Measurements from ENCODE around the gene CYSRT1.
"Not testable (repeated sequence)": the region's sequence is repeated elsewhere in the genome, so short reads cannot be mapped to it uniquely, and the experiment has no call there.

The CYSRT1 gene

DNA sequence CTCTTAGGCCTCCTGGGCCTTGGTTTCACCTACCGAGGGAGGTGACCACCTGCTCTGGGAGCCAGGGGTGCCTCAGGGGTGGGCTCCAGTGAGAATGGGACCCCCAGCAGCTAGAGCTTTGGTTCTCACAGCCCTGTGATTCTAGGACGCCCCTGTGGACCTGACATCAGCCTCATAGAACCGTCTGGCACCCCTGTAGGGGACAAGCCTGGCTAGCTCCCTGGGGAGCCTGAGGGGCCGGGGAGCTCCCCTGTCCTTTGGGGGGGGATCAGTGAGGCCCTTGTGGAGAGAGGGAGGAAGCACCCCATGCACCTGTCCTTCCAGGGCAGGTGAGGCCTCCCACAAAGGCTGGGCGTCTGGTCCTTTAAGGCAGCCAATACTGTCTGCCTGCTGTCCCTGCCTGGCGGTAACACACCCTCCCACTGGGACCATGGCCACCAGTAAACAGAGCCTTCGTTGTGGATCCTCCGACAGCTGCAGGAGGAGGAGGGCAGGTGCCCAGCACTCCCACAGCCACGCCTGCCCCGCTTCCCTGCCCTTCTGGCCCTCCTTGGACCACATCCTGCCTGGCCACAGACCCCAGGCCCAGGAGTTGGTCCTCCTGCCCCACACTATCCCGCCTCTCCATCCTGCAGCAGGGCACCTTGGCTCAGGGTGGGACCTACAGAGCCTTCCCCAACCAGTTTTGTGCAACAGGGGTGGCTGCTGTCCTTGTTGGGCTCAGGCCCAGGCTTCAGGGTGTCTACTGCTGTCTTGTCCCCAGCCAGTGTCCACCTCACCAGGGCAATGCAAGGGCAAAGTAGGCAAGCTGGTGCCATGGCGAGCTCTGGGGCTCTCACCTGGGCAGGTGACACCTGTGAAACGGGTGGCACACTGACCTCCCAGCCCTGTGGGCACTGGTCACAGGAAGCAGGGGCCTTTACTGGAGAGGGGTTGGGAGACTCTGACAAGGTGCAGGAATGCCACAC is 13.1 kb downstream of the CYSRT1 start:
- no peak for DNase-seq (ENCODE audit: low spot score)

DNA sequence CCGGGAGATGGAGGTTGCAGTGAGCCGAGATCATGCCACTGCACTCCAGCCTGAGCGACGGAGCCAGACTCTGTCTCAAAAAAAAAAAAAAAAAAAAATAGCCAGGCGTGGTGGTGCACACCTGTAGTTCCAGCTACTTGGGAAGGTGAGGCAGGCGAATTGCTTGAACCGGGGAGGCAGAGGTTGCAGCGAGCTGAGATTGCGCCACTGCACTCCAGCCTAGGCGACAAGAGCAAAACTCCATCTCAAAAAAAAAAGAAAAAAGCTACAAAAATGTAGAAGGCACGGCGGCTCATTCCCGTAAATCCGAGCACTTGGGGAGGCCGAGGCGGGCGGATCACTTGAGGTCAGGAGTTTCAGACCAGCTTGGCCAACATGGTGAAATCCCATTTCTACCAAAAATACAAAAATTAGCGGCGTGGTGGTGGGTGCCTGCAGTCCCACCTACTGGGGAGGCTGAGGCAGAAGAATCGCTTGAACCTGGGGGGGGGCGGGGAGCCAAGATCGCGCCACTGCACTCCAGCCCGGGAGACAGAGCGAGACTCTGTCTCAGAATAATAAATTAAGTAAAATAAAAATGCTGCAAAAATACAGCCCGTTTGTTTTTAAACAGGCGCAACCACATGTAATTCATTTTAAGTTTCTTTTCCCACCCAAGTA is 14.7 kb downstream of the CYSRT1 start:
- not testable (repeated sequence) for DNase-seq (ENCODE audit: low spot score)

DNA sequence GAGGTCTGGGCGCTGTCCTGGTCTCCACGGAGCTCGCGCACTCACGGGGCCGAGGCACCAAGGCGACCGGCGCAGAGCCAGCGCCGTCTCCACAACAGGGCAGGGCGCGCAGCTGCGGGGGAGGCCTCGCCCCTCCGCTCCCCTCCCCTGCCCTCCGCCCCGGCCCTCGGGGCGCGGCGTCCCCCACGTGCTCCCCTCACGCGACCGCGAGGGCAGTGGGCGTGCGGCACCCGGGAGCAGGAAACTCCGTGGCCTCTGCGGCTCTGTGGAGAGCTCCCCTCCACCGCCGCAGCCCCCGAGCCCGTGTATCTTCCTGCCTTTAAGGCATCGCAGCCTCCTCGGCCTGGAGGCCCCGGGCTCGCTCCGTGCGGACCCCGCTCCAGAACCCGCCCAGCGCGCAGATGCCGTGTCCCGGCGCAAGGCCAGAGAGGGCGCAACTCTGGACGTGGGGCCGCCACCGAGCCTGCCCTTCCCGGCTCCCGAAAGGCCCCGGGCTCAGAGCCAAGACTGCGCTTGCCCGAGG is 15.4 kb downstream of the CYSRT1 start:
- no peak for DNase-seq (ENCODE audit: low spot score)

DNA sequence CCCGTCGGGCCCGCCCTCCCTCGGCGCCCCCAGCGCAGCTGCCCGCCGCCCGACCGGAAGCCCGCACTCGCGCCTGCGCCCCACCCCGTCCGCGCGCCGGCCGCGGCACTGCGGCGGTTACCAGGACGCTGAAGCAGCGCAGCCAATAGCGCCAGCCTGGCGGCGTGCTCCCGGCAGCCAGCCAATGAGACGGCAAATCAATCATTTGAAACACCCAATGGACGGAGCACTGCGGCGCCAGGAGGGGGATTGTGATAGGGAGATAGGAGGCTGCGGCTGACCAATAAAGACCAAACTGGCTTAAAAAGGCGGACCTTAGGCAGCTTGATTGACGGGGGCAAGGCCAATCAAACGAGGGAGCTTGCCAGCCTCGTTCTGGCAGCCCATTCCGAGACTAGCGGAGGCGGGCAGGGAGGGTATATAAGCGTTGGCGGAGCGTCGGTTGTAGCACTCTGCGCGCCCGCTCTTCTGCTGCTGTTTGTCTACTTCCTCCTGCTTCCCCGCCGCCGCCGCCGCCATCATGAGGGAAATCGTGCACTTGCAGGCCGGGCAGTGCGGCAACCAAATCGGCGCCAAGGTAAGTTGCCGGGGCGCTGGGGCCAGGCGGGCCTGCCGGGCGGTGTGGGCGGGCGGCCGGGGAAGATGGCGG is 16.0 kb downstream of the CYSRT1 start, which contains the start of gene TUBB4B:
TSS of gene TUBB4B (plus strand) at position 447 of the 649 bp plus-strand sequence. CDS start at position 521, 74 bp downstream.
- peak; percentile 100 for DNase-seq (ENCODE audit: low spot score)

DNA sequence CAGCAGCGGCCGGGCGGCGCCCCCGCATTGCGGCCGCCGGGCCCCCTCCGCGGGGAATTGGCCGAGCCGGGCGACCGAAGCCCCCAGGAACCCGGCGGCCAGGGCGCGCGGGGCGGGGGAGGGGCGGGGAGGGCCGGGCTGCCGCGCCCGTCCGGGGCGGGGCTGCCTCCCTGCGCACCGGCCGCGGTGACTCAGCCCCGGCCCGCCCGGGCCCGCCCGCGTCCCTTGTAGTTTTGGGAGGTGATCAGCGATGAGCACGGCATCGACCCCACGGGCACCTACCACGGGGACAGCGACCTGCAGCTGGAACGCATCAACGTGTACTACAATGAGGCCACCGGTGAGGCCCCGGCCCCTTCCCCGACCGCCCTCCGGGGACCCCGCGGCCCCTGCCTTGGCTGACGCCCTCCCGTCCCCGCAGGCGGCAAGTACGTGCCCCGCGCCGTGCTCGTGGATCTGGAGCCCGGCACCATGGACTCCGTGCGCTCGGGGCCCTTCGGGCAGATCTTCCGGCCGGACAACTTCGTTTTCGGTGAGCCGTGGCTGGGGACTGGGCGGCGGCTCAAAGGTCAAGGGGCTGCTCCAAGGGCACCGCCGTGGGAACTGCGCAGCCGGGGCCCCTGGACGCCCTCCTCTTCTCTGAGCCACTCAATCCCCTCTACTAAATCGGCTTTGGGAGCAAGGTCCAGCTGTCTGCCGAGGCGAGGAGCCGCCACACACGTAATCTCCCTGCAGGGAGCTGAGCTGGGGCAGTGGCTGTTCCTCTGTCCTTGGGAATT is 16.7 kb downstream of the CYSRT1 start:
- DNase-seq (ENCODE audit: low spot score) = no peak

DNA sequence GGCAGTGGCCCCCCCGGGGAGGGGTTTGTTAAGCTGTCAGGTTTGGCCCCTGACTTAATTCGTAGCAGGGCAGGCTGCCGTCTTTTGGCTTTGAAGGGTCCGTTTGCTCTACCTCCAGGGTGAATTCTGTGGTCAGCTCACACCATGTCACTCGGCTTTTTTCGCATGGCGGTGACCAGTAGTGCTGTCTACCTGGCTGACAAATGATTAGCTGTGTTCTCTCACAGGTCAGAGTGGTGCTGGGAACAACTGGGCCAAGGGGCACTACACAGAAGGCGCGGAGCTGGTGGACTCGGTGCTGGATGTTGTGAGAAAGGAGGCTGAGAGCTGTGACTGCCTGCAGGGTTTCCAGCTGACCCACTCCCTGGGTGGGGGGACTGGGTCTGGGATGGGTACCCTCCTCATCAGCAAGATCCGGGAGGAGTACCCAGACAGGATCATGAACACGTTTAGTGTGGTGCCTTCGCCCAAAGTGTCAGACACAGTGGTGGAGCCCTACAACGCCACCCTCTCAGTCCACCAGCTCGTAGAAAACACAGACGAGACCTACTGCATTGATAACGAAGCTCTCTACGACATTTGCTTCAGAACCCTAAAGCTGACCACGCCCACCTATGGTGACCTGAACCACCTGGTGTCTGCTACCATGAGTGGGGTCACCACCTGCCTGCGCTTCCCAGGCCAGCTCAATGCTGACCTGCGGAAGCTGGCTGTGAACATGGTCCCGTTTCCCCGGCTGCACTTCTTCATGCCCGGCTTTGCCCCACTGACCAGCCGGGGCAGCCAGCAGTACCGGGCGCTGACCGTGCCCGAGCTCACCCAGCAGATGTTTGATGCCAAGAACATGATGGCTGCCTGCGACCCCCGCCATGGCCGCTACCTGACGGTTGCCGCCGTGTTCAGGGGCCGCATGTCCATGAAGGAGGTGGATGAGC is 17.6 kb downstream of the CYSRT1 start:
- DNase-seq (ENCODE audit: low spot score) = no peak

DNA sequence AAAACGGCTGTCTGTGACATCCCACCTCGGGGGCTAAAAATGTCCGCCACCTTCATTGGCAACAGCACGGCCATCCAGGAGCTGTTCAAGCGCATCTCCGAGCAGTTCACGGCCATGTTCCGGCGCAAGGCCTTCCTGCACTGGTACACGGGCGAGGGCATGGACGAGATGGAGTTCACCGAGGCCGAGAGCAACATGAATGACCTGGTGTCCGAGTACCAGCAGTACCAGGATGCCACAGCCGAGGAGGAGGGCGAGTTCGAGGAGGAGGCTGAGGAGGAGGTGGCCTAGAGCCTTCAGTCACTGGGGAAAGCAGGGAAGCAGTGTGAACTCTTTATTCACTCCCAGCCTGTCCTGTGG is 18.3 kb downstream of the CYSRT1 start:
- not testable (repeated sequence) for DNase-seq (ENCODE audit: low spot score)

DNA sequence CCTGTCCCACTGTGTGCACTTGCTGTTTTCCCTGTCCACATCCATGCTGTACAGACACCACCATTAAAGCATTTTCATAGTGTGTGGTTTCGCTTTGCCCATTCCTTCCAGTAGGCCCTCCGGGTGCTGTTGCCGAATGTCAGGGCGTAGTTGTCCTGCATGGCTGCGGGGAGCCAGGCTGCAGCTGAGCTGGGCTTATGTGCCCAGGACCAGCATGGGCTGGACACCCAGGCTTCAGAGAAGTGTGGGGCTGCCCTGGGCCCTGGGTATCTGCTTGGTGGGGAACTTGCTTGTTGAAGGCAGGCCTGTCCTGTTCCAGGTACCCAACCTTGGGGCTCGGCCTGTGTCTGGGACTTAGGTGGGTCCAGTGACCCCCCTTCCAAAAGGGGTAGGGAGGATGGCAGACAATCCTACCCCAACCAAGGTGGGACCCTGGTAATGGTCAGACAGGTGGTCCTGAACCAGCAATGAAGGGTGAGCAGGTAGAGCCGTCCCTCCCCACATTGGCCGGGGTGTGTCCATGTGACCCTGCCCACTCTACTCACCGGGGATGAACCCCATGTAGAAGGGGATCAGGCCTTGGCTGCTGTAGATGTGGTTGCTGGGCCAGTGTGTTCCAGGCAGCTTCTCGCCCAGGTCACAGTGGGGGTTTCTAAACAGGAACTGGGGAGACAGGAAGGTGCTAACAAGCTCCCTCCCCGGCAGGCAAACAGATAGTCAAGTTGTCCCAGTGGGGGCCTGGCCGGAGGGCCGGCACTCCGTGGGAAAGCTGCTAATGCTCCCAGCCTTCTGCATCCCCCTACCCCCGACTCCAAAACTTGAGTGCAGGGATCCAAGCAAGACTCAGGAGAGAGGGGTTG is 18.9 kb downstream of the CYSRT1 start:
- no peak for DNase-seq (ENCODE audit: low spot score)

DNA sequence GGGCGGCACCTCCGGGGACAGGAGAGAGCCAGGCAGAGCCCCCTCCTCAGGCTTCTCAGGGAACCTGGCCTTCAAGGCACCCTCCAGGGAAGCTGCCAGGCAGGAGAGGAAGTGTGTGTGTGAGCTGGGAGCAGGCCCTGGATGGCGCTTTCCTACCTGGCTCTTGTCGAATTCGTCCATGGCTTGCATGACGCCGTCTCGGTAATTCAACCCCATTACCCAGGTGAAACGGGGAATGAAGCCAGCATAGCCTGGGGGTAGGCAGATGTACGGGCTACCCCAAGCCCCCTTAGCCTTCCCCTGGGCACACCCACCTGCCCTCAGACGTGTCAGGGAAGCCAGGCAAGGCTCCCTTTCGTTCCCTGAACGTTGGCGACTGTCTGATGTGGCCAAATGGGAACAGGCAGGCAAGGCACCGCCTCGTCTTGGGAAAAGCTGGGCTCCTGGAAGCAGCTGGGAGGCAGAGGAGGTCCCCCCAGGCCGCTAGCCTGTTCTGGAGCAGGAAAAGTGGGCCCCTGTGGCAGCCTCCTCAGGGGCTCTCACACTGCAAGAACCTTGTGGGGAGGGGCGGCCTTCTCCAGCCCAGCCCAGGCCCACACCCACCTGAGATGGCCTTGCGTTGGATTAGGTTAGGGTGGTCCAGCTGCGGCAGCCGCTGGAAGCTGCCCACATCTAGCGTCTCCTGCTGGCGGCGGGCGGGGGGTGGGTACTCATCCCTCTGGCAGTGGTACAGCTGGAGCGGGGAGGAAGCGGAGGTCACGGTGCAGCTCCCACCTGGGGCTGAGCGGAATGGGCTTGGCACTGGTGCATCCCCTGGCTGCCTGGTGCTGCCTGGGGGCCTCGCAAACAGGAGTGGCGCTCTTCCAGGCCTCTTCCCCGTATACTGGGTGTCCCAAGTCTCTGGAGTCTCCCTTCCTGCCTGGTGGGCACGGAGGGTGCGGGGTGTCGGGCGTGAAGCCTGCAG is 19.8 kb downstream of the CYSRT1 start:
- no peak for DNase-seq (ENCODE audit: low spot score)

DNA sequence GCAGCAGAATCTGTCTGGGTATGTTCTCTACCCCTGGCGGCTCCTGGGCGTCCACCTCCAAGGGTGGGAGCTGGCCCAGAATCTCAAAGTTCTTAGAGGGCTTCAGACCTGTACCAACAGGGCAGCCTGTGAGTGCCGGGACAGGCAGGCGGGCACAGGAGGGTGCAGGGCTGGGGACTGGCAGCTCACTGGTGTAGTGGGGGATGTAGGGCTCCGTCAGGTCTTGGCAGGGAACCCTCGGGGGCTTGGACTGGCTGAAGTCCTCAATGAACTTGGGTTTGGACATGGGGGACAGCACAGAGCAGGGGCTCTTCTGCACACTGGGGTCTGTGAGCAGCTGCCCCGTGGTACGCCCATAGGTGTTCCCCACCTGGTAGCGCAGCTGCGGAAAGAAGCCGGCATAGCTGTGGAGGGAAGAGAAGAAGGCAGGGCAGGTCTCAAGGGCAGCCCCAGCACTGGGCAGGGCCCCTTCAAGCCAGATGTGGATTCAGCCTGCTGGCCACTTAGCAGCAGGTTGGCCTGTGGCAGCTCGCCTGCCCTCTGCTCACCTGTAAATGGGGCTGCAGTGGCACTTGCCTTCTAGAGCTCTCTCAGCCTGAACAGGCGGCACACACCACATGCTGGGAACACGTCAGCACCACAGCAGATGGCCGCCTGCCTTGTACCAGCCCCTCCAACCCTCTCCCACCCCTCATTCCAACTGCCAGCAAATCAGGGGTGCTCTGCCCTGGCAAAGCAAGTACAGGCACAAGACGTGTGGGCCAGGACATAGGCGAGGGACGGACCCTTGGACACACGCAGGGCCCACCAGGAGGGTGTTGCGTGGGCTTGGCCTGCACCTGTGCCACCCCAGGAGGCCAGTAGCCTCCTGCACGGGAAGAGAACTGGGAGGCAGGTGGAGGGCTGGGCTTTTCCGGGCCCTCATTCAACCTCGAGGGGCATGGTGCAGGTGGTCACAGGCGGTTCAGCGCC is 20.8 kb downstream of the CYSRT1 start:
- DNase-seq (ENCODE audit: low spot score) = no peak

DNA sequence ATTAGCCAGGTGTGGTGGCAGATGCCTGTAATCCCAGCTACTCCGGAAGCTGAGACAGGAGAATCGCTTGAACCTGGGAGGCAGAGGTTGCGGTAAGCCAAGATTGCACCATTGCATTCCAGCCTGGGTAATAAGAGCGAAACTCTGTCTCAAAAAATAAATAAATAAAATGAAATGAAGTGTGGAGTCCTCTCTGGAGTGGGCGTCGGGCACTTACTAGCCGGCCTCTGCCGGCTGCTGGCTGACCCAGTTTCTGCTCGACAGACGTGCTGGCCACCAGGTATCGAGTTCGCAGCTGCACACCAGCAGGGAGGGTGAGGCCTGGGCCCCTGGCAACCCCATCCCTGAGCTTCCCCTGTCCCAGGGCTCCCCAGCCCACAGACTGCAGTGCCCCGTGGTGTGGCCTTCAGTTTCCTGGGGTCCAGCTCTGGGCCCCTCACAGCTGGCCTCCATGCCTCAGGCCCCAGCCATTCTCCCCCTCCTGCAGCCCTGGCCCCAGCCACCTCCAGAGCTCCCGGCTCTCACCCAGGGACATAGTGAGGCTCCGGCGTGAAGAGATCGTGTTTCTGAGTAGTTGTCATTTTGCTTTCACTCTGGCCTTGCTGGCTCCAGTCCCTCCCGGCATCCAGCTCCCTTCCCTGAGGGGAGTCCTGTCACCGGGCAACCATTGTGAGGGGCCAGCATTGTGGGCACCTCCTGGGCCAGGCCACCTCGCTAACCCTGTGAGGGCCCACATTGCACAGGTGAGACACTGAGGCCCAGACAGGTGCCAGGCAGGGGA is 22.4 kb downstream of the CYSRT1 start:
- DNase-seq (ENCODE audit: low spot score) = no peak

DNA sequence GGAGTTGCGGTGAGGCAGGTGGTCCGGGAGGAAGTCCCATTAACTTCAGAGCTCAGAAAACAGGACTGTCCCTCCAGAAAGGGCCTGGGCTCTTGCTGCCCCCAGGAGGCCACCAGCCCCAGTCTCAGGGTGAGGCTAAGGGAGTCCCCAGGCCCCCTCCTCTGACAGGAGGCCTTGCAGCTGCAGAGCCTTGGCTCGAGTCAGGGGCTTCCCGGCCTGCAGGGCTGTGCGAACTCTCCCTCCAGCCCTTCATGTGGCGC is 22.9 kb downstream of the CYSRT1 start:
- DNase-seq (ENCODE audit: low spot score) = no peak

DNA sequence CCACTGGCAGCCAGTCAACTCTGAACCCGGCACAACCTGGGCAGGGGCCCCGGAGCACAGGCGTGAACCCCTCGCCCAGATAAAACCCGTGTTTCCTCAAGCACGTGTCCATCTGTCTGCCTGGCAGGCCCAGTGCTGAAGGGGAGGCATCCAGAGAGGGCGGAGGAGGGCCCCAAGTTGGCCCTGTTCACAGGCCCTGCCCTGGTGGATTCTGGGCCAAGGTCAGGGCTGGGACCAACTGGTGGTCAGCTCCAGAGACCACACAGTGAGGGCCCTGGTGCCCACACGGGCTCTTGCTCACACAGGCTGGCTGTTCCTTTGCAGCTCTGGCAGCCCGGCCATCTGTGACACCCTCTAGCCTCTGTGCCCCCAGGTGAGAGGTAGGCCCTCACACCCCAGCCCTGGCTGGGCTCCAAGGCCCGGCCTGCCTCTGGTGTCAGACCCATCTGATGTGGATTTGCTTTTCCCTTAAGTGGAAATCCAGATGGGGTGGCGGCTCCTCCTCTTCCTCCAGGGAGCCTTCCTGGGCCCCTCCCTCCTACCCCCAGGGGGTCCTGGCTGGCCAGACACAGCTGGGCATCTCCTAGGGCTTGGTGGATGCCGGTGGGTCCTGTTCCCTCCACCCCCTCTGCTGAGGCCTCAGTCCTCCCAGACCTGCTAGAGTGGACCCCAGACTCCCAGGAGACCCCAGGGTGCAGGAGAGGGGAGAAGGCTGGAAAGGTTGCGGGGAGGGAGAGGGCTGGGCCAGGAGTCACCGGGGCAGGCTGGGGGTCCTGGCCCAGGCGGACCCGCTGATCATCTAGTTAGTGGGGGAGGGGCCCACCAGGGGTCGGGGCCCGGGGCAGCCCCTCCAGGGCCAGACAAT is 25.6 kb downstream of the CYSRT1 start:
- DNase-seq (ENCODE audit: low spot score) = no peak

DNA sequence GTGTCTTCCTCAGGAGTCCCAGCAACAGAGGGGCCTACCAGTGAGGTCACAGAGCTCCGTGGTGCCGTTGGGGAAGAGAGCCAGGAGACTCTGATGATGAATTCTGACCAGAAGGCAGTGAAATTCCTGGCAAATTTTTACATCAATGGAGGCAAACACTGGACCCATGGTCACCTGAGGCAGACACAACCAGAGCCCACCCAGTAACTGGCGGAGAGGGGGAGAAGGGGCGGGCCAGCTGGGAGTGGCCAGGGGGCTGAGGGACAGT is 26.2 kb downstream of the CYSRT1 start, which contains the start of gene STPG3:
TSS of gene STPG3 (plus strand) at position 93 of the 268 bp plus-strand sequence. CDS start at position 94, 1 bp downstream.
- DNase-seq (ENCODE audit: low spot score) = no peak

DNA sequence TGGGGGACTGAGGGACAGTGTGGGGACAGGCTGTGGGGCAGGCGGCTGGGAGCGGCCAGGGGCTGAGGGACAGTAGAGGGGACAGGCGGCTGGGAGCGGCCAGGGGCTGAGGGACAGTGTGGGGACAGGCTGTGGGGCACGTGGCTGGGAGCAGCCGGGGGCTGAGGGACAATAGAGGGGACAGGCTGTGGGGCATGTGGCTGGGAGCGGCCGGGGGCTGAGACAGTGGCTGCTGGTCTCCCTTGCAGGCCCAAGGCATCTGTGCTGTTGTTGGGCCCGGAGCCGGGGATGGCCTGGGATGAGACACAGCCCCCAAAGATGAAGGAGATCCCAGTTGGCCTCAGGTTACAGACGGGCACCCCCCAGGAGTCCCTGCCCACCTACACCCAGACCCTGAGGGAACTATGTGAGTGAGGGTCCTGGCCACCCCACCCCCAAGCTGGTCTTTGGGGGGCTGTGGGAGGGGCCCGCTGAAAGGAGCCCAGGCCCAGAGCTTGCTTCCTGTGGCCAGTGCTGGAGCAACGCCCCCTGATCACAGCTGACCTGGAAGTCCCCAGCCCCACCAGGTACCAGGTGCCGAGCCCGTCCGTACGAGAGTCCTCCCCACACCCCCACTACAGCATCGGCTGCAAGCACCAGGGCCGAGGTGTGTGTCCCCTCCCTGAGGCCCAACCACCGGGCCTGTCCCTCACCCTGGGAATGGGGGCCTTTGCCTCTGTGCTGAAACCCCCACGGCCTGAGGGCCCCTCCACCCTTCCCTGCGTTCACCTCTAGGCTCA is 26.7 kb downstream of the CYSRT1 start:
- DNase-seq (ENCODE audit: low spot score) = no peak
